Choroid plexus epithelial cell (primary cell): ENCODE measurements around the gene DGCR6L.
"Not testable (repeated sequence)": the region's sequence is repeated elsewhere in the genome, so short reads cannot be mapped to it uniquely, and the experiment has no call there.

ENCODE experiments used
- DNase-seq: peaks from one replicate; pipeline ENCODE4 v3.0.0-alpha.2; 2010; ENCODE audit warnings: low read depth
- H3K4me3 ChIP-seq: 2 replicates; pipeline ENCODE4 v1.5.1; 2011; ENCODE audit warnings: low read depth, mild to moderate bottlenecking, control low read depth, low read length, moderate library complexity
- CTCF ChIP-seq: conservative IDR thresholded peaks from 2 replicates; pipeline ENCODE4 v1.5.1; 2011; ENCODE audit warnings: low read depth, mild to moderate bottlenecking, control low read depth, inconsistent platforms, low read length, moderate library complexity

Gene DGCR6L

GRCh38 chr22:20276468-20276867 is 43.4 kb downstream of the DGCR6L start:
- TF ChIP-seq CTCF: no peak
- H3K4me3 ChIP-seq: no peak overlapping the region
- DNase-seq: no peak

- no peak for DNase-seq
- no peak for TF ChIP-seq CTCF
- no peak overlapping the region for H3K4me3 ChIP-seq
Measured at GRCh38 chr22:20275836-20276235, 44.0 kb downstream of the DGCR6L start.

- H3K4me3 ChIP-seq, DNase-seq: not testable (repeated sequence)
Measured at GRCh38 chr22:20275325-20275724, 44.5 kb downstream of the DGCR6L start.

GRCh38 chr22:20274374-20274773 is 45.5 kb downstream of the DGCR6L start:
- DNase-seq, H3K4me3 ChIP-seq: not testable (repeated sequence)

- no peak for TF ChIP-seq CTCF
Measured at GRCh38 chr22:20273758-20274181, 46.1 kb downstream of the DGCR6L start.

GRCh38 chr22:20272700-20273099 is 47.2 kb downstream of the DGCR6L start:
- H3K4me3 ChIP-seq: no peak overlapping the region
- TF ChIP-seq CTCF: no peak
- no peak for DNase-seq

More at GRCh38 chr22:20273758-20274181, 46.1 kb downstream of the DGCR6L start:
- DNase-seq: no peak
- H3K4me3 ChIP-seq: no peak overlapping the region

GRCh38 chr22:20272174-20272573 is 47.7 kb downstream of the DGCR6L start:
- no peak overlapping the region for H3K4me3 ChIP-seq
- DNase-seq: no peak
- TF ChIP-seq CTCF: no peak

GRCh38 chr22:20271114-20271994 is 48.5 kb downstream of the DGCR6L start:
- DNase-seq: no peak
- no peak for TF ChIP-seq CTCF
- no peak overlapping the region for H3K4me3 ChIP-seq

- H3K4me3 ChIP-seq, DNase-seq: not testable (repeated sequence)
Measured at GRCh38 chr22:20270190-20271113, 49.4 kb downstream of the DGCR6L start.

GRCh38 chr22:20269673-20270072 is 50.2 kb downstream of the DGCR6L start:
- H3K4me3 ChIP-seq, DNase-seq: not testable (repeated sequence)

GRCh38 chr22:20269201-20269600 is 50.7 kb downstream of the DGCR6L start:
- H3K4me3 ChIP-seq, DNase-seq: not testable (repeated sequence)
